K562 (cell line): Measurements from ENCODE around the gene ZNF792. TPM values are rescaled to one million over a fixed set of nuclear protein-coding genes. Genes with fewer than 3 reads are reported as not detected.
"Not testable (repeated sequence)": the region's sequence is repeated elsewhere in the genome, so short reads cannot be mapped to it uniquely, and the experiment has no call there.

Experiments
- ARNT ChIP-seq, 2 experiments: fragments of 450-650 bp; IDR thresholded peaks; 2 replicates each; pipeline ENCODE4 v1.6.1; 2016; ENCODE audit warnings: mild to moderate bottlenecking in 1 of 2
- ATF7 ChIP-seq: fragments of 450-650 bp; IDR thresholded peaks from 2 replicates; pipeline ENCODE4 v1.7.1; 2014; ENCODE audit warnings: mild to moderate bottlenecking, moderate library complexity
- BHLHE40 ChIP-seq: IDR thresholded peaks from 2 replicates; pipeline ENCODE4 v1.6.1; 2011; ENCODE audit warnings: low read length, improper control_type of control experiment
- CREM ChIP-seq: IDR thresholded peaks from 2 replicates; pipeline ENCODE4 v1.6.1; 2014; ENCODE audit warnings: antibody characterized with exemption, low read depth
- EHMT2 ChIP-seq: fragments of 450-650 bp; IDR thresholded peaks from 2 replicates; pipeline ENCODE4 v1.6.1; 2018; ENCODE audit warnings: antibody characterized with exemption
- ERF ChIP-seq: fragments of 450-650 bp; formaldehyde crosslinking; IDR thresholded peaks from 2 replicates; pipeline ENCODE4 v1.4.0; 2020; ENCODE audit warnings: mild to moderate bottlenecking, mixed read lengths
- ID3 ChIP-seq, 2 experiments: fragments of 250-450 bp in 1 of 2; fragments of 450-650 bp in 1 of 2; sonication (Bioruptor Pico) in 1 of 2; IDR thresholded peaks; 2 replicates each; pipeline versions ENCODE4 v1.6.1 to v1.8.0; 2016 to 2021; ENCODE audit warnings: mild to moderate bottlenecking in 2 of 2, moderate library complexity in 2 of 2, missing compliant biosample characterization in 1 of 2, missing genetic modification characterization in 1 of 2
- RNF2 ChIP-seq: sonication (generic); IDR thresholded peaks from 2 replicates; pipeline ENCODE4 v1.6.1; 2016
- TCF3 ChIP-seq: sonication (generic); formaldehyde crosslinking; IDR thresholded peaks from 2 replicates; pipeline ENCODE4 v1.4.0; 2020; ENCODE audit warnings: mild to moderate bottlenecking, missing genetic modification reagents
- TRIM24 ChIP-seq, 2 experiments: fragments of 450-650 bp; IDR thresholded peaks; 2 replicates each; pipeline ENCODE4 v1.6.1; 2016
- ZBTB40 ChIP-seq, 2 experiments: fragments of 450-650 bp in 1 of 2; sonication (generic) in 1 of 2; formaldehyde crosslinking in 1 of 2; IDR thresholded peaks; 2 replicates each; pipeline versions ENCODE4 v1.7.1 to v1.9.0; 2016 to 2022; ENCODE audit warnings: inconsistent platforms in 1 of 2, mild to moderate bottlenecking in 1 of 2, missing genetic modification reagents in 1 of 2
- ZKSCAN8 ChIP-seq: fragments of 200-800 bp; sonication (Bioruptor generic); IDR thresholded peaks from 2 replicates; pipeline ENCODE4 v1.6.1; 2016; ENCODE audit warnings: missing genetic modification characterization, missing compliant biosample characterization
- ZNF347 ChIP-seq: fragments of 450-650 bp; formaldehyde crosslinking; IDR thresholded peaks from 2 replicates; pipeline ENCODE4 v1.4.0; 2020; ENCODE audit warnings: low read depth, mild to moderate bottlenecking, moderate library complexity
- ZNF589 ChIP-seq: fragments of 200-800 bp; sonication (Bioruptor generic); IDR thresholded peaks from 2 replicates; pipeline ENCODE4 v1.6.1; 2016; ENCODE audit warnings: low read depth, missing genetic modification characterization, missing compliant biosample characterization
- polyA plus RNA-seq, 8 experiments: library from polyadenylated mRNA; depleted of rRNA in 4 of 8; stranded (reverse) in 5 of 8; unstranded in 3 of 8; fragments of >200 nt; fragmentation: Nextera tagmentation in 2 of 8; fragmentation: Illumina TruSeq in 1 of 8; extraction: Ambion mirVana in 2 of 8; extraction: Trizol in 1 of 8; gene quantifications; 2 replicates each; pipeline versions ENCODE4 v1.2.1 to v1.2.3, GENCODE V29; 2011 to 2014; ENCODE audit warnings: inconsistent platforms in 1 of 8, missing spikeins in 1 of 8
- total RNA-seq, 7 experiments: library from RNA; depleted of rRNA in 6 of 7; stranded (reverse); fragments of >200 nt in 6 of 7; fragmentation: Illumina TruSeq in 2 of 7; extraction: Trizol in 2 of 7; gene quantifications; 2 replicates each; pipeline versions ENCODE4 v1.2.1 to v1.2.3, GENCODE V29; 2011 to 2021; ENCODE audit warnings: low replicate concordance in 1 of 7
- TF ChIP-seq, protein P1 (sequence below): fragments of 450-650 bp; conservative IDR thresholded peaks from 2 replicates; pipeline ENCODE4 v1.6.1; 2016; ENCODE audit warnings: missing genetic modification characterization, low read depth, mild to moderate bottlenecking, missing compliant biosample characterization, moderate library complexity
- TF ChIP-seq, protein P2 (sequence below): fragments of 450-650 bp; IDR thresholded peaks from 2 replicates; pipeline ENCODE4 v1.6.1; 2016

The ZNF792 gene
- total and polyA plus RNA-seq, 9 of the 15 experiments (the other 6 are each of a cell fraction or from before 2014, with no cell fraction given), result 3.3 to 16.5 (median 10.4) TPM

- TF ChIP-seq, protein P1, sequence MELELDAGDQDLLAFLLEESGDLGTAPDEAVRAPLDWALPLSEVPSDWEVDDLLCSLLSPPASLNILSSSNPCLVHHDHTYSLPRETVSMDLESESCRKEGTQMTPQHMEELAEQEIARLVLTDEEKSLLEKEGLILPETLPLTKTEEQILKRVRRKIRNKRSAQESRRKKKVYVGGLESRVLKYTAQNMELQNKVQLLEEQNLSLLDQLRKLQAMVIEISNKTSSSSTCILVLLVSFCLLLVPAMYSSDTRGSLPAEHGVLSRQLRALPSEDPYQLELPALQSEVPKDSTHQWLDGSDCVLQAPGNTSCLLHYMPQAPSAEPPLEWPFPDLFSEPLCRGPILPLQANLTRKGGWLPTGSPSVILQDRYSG (tag), result peak; percentile 96
- TF ChIP-seq ZNF347 (CRISPR knock-in tag) (peak; percentile 82; the same call in 1 of the 2 replicates), ID3 (CRISPR knock-in tag; IDR thresholded peaks at IDR 0.05) (peak; percentile 77; the same call in 1 of the 2 replicates), ID3 (tag; IDR thresholded peaks at IDR 0.05) (peak; percentile 100), CREM (peak; percentile 2; the same call in 1 of the 2 replicates), ATF7 (0 out of 2 replicates have a peak, but pooled peaks have one; percentile 42), EHMT2 (peak; percentile 61; the same call in 1 of the 2 replicates), ERF (CRISPR knock-in tag) (peak; percentile 36; the same call in 1 of the 2 replicates), ZBTB40 (IDR thresholded peaks at IDR 0.05) (0 out of 2 replicates have a peak, but pooled peaks have one; percentile 17), RNF2 (peak; percentile 90), ARNT (IDR thresholded peaks at IDR 0.05) (peak in 1 of 2 experiments; percentile 59; a peak in 1 of 4 replicates), TRIM24 (IDR thresholded peaks at IDR 0.05) (peak; percentile 88 to 92), ZNF589 (CRISPR knock-in tag) (peak; percentile 44; the same call in 1 of the 2 replicates), ZKSCAN8 (CRISPR knock-in tag) (peak; percentile 73), TCF3 (CRISPR knock-in tag) (peak; percentile 96), BHLHE40 (peak; percentile 39)
- not testable (repeated sequence) for TF ChIP-seq ZBTB40 (CRISPR knock-in tag; IDR thresholded peaks at IDR 0.05)
- TF ChIP-seq, protein P2, sequence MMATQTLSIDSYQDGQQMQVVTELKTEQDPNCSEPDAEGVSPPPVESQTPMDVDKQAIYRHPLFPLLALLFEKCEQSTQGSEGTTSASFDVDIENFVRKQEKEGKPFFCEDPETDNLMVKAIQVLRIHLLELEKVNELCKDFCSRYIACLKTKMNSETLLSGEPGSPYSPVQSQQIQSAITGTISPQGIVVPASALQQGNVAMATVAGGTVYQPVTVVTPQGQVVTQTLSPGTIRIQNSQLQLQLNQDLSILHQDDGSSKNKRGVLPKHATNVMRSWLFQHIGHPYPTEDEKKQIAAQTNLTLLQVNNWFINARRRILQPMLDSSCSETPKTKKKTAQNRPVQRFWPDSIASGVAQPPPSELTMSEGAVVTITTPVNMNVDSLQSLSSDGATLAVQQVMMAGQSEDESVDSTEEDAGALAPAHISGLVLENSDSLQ, result 0 out of 2 replicates have a peak, but pooled peaks have one; percentile 24
These were observed 43.8 kb downstream of the ZNF792 start (continued) for GRCh38 chr19:34920090-34920786.
